ENCODE results near the gene ADGRB2. TPM values are rescaled to one million over a fixed set of nuclear protein-coding genes. Genes with fewer than 3 reads are reported as not detected.

The ADGRB2 gene
- total RNA-seq, 1 experiment from 2014 or later = 10.9 TPM

GRCh38 chr1:31703431-31704270 lies 60.5 kb downstream of the ADGRB2 start, which contains the start of gene COL16A1:
Gene COL16A1, minus strand, starts transcription at chr1:31704017. Its CDS starts 1,824 bp downstream, at chr1:31702193.
- H3K27me3 Mint-ChIP-seq (ENCODE audit: low read depth) = peaks cover 14% of the 10 kb centered on the region

More at GRCh38 chr1:31703431-31704270, 60.5 kb downstream of the ADGRB2 start, which contains the start of gene COL16A1:
- Histone ChIP-seq H3K4me2 (ENCODE audit: insufficient read depth, insufficient read length, low read length) (peak within 1 kb of the TSS; percentile 69), H4K20me1 (ENCODE audit: control insufficient read depth, insufficient read depth, insufficient read length) (no peaks in the 10 kb centered on the region), H2BK120ac (ENCODE audit: low read depth, low read length, poor library complexity, severe bottlenecking) (no peak within 1 kb of the TSS), H2AK5ac (ENCODE audit: insufficient read length, low read length) (no peak within 1 kb of the TSS), H3K56ac (ENCODE audit: insufficient read length, low read depth, low read length) (no peak within 1 kb of the TSS), H3K14ac (ENCODE audit: insufficient read depth, low read length) (peak within 1 kb of the TSS; percentile 34; the same call in 1 of the 2 replicates), H3K4me1 (ENCODE audit: insufficient read depth, low read length) (peaks cover 9% of the 10 kb centered on the region; the same call in 1 of the 2 replicates), H3K79me2 (ENCODE audit: insufficient read depth, low read length) (no peaks in the 10 kb centered on the region), H3K18ac (ENCODE audit: insufficient read length, low read depth, low read length) (peak within 1 kb of the TSS; percentile 10), H2BK5ac (ENCODE audit: insufficient read length, low read length) (no peak within 1 kb of the TSS), H2BK20ac (ENCODE audit: low read depth, low read length, poor library complexity, severe bottlenecking) (no peak within 1 kb of the TSS), H2AFZ (ENCODE audit: low read length) (no peak within 1 kb of the TSS), H3K79me1 (ENCODE audit: insufficient read depth, low read depth, low read length, poor library complexity, severe bottlenecking) (no peaks in the 10 kb centered on the region), H3K9ac (ENCODE audit: extremely low read depth, insufficient read length, low read length) (no peak within 1 kb of the TSS), H2BK12ac (ENCODE audit: insufficient read length, low read depth, low read length) (peak within 1 kb of the TSS; percentile 10), H3K27me3 (ENCODE audit: insufficient read depth, low read length) (no peaks in the 10 kb centered on the region; the same call in 1 of the 2 replicates), H2BK15ac (ENCODE audit: low read depth, low read length) (no peak within 1 kb of the TSS), H3K23ac (ENCODE audit: insufficient read length, low read depth, low read length) (no peak within 1 kb of the TSS), H4K5ac (ENCODE audit: insufficient read length, low read depth, low read length) (no peak within 1 kb of the TSS), H4K8ac (replicated peaks; ENCODE audit: insufficient read length, low read depth, low read length) (no peak within 1 kb of the TSS), H3K23me2 (ENCODE audit: insufficient read length, low read depth, low read length, poor library complexity, severe bottlenecking) (peaks cover 3% of the 10 kb centered on the region), H3K4ac (ENCODE audit: low read depth, low read length) (no peak within 1 kb of the TSS), H4K91ac (ENCODE audit: insufficient read length, low read depth, low read length) (no peak within 1 kb of the TSS), H3K9me3 (ENCODE audit: control insufficient read depth, low read depth, low read length) (no peaks in the 10 kb centered on the region), H3K27ac (ENCODE audit: insufficient read length, low read depth, low read length) (no peak within 1 kb of the TSS), H3T11ph (ENCODE audit: low read length) (no peak within 1 kb of the TSS)
- H3K9me3 Mint-ChIP-seq = no peaks in the 10 kb centered on the region
- no peaks in the 10 kb centered on the region for H3K36me3 Mint-ChIP-seq (ENCODE audit: insufficient read depth in 1 of 3, low read depth in 3 of 3)
- peak; percentile 71 for DNase-seq
- no peak for TF ChIP-seq CTCF (conservative IDR thresholded peaks at IDR 0.05)
- peak within 1 kb of the TSS; percentile 35 to 85 (median 42); a peak in 3 of 7 replicates for H3K27ac Mint-ChIP-seq
- peak within 1 kb of the TSS; percentile 57 to 76 for H3K4me3 Mint-ChIP-seq
- no CpG with 5 or more reads among the region's 40 CpGs for WGBS (ENCODE audit: extremely low coverage, insufficient read length, low lambda C conversion rate)
- H3K4me1 Mint-ChIP-seq = peaks cover 43 to 47% of the 10 kb centered on the region in 2 experiments
